GM18907 (cell line): ENCODE data around the gene SVBP.
"Not testable (repeated sequence)": the region's sequence is repeated elsewhere in the genome, so short reads cannot be mapped to it uniquely, and the experiment has no call there.

Source experiments
- ATAC-seq: cut with Tn5 transposase; IDR thresholded peaks from one replicate; pipeline ENCODE4 v1.9.1; 2021; ENCODE audit warnings: mild to moderate bottlenecking, moderate library complexity; ENCODE audit not compliant: unreplicated experiment

SVBP gene

DNA sequence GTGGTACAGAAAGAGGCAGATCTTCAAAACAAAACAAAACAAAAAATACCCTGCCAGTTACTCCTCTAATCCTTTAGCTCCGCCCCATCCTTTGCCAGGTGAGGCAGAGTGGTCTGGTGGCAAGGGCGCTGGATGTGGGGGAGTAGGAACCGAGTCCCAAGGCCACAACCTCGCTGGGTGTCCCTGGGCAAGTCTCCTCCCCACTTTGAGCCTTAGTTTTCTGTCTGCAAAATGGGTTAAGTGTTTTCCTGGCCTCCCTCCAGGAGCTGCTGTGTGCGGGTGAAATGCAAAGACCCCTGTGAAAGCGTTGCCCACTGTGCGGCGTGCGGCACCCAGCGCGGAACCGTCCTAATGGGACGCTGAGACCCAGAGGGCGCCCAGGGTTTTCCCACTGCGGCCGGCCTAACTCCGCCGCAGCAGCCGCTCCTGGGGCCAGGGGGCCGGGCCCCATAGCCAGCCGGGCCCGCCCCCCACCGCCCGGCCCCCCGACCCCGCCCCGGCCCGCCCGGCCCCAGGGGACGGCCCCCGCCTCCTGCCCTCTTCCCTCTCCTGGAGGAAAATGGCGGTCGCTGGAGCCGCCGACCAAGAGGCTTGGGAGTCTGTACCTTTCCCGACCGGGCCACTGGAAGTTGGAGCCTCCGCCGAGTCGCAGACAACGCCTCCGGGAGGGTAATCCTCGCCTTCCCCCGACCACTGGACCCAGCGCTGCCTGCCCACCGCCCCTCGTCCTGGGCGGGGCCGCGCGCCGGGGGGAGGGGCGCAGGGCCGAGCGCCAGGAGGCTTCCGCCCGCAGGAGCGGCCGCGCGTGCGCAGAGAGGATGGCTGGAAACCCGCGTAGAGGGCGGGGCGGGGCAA is at the start of gene SVBP, which contains the start of gene ERMAP:
Gene SVBP, minus strand, starts transcription at position 813 of the 855 bp plus-strand sequence. CDS start 853 bp downstream, outside the sequence.
Gene ERMAP, plus strand, starts transcription at position 538 of the 855 bp plus-strand sequence. CDS start 13,327 bp downstream, outside the sequence.
- ATAC-seq = peak; percentile 81

DNA sequence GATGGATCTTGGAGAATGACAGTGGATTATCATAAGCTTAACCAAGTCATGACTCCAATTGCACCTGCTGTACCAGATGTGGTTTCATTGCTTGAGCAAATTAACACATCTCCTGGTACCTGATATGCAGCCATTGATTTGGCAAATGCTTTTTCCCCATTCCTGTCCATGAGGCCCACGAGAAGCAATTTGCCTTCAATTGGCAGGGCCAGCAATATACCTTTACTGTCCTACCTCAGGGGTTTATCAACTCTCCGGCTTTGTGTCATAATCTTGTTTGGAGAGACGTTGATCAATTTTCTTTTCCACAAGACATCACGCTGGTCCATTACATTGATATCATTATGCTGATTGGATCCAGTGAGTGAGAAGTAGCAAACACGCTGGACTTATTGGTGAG is 49.4 kb upstream of the SVBP start:
- ATAC-seq = no peak

DNA sequence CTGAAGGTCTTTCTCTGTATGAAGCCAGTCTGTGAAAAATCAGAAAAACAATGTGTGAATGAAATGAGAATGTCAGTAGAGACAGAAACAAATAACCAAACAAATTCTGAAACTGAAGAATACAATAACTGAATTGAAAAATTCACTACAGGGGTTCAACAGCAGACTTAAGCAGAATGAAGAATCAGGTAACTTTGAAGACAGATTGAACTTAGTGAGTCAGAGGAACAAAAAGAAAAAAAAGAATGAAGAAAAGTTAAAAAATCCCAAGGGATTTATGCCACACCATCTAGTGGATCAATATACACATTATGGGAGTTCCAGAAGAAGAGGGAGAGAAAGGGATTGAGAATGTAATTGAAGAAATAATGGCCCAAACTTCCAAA is 43.8 kb upstream of the SVBP start:
- ATAC-seq = no peak

DNA sequence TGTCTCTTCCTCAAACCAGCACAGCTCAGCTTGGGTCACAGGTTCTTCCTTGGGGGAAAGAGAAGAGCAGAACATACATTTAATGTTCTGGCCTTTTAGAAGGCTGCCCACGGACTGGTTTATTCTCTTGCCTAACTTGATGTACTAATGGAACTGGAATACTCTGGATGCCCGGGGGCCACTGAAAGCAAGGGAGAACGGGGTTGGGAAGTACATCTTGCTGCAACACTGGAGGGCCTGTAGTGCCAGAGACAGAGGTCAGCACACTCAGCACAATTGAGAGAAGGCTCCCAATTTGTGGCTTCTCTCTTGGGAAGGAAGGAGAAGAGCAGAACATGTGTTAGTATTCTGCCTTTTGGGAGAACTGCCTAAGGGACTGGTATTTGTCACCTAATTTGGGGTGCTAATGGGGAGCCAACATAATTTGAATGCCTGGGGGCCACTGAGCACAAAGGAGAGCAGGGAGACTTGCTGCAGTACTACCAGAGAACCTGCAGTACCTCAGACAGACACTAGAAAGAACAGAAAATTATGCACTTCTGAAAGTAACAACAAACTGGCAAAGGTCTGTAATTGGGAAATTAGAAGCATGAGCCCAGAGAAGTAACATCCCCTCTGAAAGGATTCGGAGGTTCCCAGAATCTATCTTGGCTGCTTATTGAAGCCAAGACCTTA is 43.3 kb upstream of the SVBP start:
- no peak for ATAC-seq

- not testable (repeated sequence) for ATAC-seq
Measured at GRCh38 chr1:42859366-42859765, 42.2 kb upstream of the SVBP start.

DNA sequence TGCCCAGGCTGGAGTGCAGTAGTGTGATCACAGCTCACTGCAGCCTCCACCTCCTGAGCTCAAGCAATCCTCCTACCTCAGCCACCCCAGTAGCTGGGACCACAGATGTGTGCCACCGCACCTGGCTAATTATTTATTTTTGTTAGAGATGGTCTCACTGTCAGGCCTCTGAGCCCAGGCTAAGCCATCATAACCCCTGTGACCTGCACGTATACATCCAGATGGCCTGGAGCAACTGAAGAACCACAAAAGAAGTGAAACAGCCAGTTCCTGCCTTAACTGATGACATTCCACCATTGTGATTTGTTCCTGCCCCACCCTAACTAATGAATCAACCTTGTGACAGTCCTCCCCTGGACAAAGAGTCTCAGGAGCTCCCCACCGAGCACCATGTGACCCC is 39.4 kb upstream of the SVBP start:
- not testable (repeated sequence) for ATAC-seq

GRCh38 chr1:42853116-42853884 is 36.1 kb upstream of the SVBP start:
- ATAC-seq = no peak

DNA sequence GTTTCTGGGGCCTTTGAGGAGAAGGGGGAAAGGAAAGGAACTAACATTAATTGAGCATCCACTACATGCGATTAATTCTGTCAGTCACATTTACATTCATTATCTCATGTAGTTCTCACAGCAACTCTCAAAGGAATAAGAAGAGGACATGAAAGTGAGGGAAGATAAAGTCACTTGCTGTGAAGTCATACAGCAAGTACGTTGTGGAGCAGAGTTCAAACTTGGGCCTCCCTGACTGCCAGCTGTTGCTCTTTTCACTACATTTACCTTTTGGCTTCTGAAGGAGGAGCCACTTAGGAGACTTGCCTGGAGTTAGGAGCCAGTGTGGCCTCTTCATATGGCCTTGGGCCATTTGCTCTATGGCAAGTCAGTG is 35.4 kb upstream of the SVBP start:
- ATAC-seq = no peak

DNA sequence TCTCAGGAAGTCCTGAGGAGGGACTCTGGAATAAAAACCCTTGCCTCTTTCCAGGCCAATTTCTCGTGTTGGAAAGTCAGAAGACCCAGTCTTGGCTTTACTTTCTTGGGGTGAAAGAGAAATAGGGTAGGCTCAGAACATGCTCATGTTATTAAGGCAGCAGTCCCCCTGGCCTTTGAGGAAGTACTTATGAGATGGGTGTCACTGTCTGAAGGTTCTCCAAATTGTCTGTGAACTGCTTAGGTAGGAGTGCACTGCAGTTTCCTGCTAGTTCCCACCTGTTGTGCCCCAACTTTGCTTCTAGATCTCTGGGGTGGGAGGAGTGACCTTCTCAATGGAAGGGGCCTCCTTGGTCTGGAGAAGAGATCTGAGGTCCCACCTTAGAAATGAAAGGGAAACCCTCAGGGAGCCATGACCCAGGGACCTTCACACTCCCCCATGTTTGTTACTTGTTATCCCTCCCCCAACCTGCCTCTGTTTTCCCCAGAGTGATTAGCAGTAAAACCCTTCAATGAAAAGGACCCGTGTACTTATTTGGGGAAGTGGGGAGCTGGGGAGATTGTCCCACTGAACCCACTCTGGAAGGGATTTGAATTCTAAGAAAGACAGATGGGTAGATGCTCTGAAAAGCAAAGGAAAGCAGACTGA is 34.9 kb upstream of the SVBP start:
- no peak for ATAC-seq

DNA sequence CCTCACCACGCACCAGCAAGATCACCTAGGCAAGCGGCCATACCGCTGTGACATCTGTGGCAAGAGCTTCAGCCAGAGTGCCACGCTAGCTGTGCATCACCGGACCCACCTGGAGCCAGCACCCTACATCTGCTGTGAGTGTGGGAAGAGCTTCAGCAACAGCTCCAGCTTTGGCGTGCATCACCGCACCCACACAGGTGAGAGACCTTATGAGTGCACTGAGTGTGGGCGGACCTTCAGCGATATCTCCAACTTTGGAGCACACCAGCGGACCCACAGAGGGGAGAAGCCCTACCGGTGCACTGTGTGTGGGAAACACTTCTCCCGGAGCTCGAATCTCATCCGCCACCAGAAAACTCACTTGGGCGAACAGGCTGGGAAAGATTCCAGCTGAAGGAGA is 34.2 kb upstream of the SVBP start:
- no peak for ATAC-seq

DNA sequence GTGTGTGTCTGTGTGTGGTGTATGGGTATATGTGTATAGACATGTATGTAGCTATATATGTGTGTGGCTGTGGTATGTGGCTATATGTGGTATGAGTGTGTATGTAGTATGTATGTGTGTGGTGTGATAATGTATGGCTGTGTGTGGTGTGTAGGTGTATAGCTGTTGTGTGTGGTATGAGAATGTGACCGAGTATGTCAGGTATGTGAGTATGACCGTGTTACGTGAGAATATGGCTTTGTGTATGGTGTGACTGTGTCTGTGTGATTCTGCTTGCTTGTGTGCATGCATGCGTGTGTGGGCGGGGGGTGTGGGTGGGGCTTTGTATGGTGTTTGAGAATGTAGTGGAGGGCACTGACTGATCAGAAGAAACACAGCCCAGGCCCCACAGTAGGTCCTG is 32.7 kb upstream of the SVBP start:
- ATAC-seq = no peak

- ATAC-seq = no peak
Measured at GRCh38 chr1:42848823-42849537, 31.8 kb upstream of the SVBP start.

DNA sequence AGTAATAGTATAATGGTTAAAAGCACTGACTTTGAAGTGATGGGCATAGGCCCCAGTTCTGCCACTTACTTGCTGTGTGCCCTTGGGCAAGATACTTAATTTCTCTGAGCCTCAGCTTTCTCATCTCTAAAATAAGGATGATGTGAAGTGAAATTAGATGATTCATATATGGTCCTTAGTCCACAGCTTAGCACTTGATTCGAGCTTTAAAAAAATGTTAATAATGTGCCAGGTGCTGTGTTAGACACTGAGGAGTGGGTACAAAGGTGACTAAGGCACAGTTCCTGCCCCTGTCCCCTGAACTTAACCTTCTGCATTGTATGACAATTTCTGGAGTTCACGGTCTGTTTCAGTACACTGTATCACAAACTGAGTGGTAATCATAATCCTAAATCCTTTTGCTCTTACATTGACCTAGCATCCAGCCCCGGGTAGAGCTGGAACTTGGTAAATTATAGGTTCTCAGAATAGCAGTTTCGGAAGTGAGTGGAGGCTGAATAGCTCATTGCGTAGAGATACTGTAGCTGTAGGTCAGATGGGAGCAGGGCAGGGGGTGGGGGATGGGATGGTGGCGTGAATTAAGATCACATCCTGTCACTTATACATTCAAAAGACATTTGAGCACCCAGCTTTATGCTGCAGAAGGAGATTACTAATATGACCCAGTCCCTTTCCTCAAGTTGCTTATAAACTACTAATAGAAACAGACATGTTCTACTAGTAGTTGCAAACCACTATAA is 30.7 kb upstream of the SVBP start:
- ATAC-seq = no peak

GRCh38 chr1:42847111-42847595 is 30.0 kb upstream of the SVBP start:
- ATAC-seq = peak; percentile 7

DNA sequence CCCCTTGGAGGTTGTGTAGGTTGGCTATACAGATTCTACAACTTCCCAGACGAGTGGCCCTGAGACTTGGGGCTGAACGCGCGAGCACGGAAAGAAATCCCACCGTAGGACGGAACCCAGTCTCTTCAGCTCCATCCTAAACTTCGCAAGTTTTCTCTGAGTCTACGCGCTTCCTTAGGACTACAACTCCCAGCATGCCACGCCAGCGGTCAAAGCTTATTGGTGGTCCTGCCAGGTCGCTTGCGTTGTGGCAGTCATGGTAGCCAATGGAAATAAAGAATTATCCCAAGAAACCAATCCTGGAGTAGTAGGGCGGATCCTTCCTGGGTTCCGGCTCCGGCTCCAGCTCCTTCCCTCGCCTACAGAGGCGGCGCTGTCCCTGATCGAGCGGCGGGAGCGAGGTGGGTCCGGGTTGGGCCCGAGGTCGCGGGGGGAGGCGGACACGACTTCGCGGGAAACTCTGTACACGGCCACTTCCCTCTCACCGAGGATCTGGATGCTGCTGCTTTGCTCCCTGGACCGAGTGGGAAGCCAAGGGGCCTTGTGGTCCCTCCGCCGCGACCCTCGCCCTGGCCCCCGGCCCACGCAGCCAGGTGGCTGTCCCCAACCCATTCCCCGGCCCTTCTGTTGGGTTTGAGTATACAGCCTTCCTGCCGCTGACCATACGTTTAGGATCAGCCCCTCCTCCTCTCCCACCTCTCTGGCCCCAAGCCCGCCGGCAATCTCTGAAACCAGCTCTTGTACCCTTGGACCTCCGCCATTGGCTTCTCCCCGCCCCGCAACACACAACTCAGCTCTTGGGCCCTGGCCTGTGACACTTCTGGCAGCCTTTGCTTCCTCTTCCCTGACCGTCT is 29.3 kb upstream of the SVBP start, which contains the start of gene ZNF691:
Gene ZNF691, plus strand, starts transcription at position 357 of the 854 bp plus-strand sequence. CDS start 3,046 bp downstream, outside the sequence.
- ATAC-seq = peak; percentile 91

GRCh38 chr1:42845866-42846256 is 28.7 kb upstream of the SVBP start:
- ATAC-seq = no peak

DNA sequence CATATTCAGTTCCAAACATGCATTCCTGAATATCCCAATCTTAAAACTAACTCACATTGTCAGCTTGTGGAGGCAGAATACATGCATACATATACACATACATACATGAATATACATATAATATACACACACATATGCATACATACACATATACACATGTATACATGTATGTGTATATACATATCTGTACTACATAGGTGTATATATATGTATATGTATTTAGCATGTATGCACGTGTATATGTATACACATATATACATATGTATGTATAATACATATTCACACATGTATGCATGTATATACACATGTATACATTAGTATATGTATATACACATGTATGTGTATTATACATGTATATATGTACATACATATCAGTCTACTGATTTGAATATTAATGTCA is 28.0 kb upstream of the SVBP start:
- ATAC-seq = no peak

GRCh38 chr1:42844592-42845140 is 27.5 kb upstream of the SVBP start:
- no peak for ATAC-seq
